ENCODE results near the gene ADRA2C. TPM values are rescaled to one million over a fixed set of nuclear protein-coding genes. Genes with fewer than 3 reads are reported as not detected.

The ADRA2C gene
- total RNA-seq, 1 experiment from 2014 or later = 8.6 TPM

GRCh38 chr4:3812211-3812934, 46.2 kb downstream of the ADRA2C start:
- Histone ChIP-seq H4K20me1 (ENCODE audit: control insufficient read depth, insufficient read depth, insufficient read length) (no peaks in the 10 kb centered on the region), H2BK120ac (ENCODE audit: low read depth, low read length, poor library complexity, severe bottlenecking) (no peak overlapping the region)

More at GRCh38 chr4:3812211-3812934, 46.2 kb downstream of the ADRA2C start:
- no peak overlapping the region; the same call in 1 of the 2 replicates for H3K14ac ChIP-seq (ENCODE audit: insufficient read depth, low read length)
- H3K27ac Mint-ChIP-seq = no peak overlapping the region
- no peaks in the 10 kb centered on the region for H3K79me2 ChIP-seq (ENCODE audit: insufficient read depth, low read length)
- H3K9ac ChIP-seq (ENCODE audit: extremely low read depth, insufficient read length, low read length) = no peak overlapping the region
- no peak overlapping the region for H4K8ac ChIP-seq (replicated peaks; ENCODE audit: insufficient read length, low read depth, low read length)
- peaks cover 0 to 2% (median 0%) of the 10 kb centered on the region in 3 experiments; a peak in 1 of 7 replicates for H3K36me3 Mint-ChIP-seq (ENCODE audit: insufficient read depth in 1 of 3, low read depth in 3 of 3)
- no peak overlapping the region for H2BK15ac ChIP-seq (ENCODE audit: low read depth, low read length)
- no peak overlapping the region for H2AK5ac ChIP-seq (ENCODE audit: insufficient read length, low read length)
- no peak overlapping the region for H3K23ac ChIP-seq (ENCODE audit: insufficient read length, low read depth, low read length)
- no CpG with 5 or more reads among the region's 19 CpGs for WGBS (ENCODE audit: extremely low coverage, insufficient read length, low lambda C conversion rate)
- H3K79me1 ChIP-seq (ENCODE audit: insufficient read depth, low read depth, low read length, poor library complexity, severe bottlenecking) = no peaks in the 10 kb centered on the region
- no peak overlapping the region for H2BK12ac ChIP-seq (ENCODE audit: insufficient read length, low read depth, low read length)
- H3K4me3 Mint-ChIP-seq = no peak overlapping the region
- no peak overlapping the region for H2BK20ac ChIP-seq (ENCODE audit: low read depth, low read length, poor library complexity, severe bottlenecking)
- H3K4me1 Mint-ChIP-seq = peaks cover 20 to 22% of the 10 kb centered on the region in 2 experiments
- peaks cover 3 to 4% of the 10 kb centered on the region in 2 experiments for H3K9me3 Mint-ChIP-seq
- H4K91ac ChIP-seq (ENCODE audit: insufficient read length, low read depth, low read length) = no peak overlapping the region
- TF ChIP-seq CTCF (conservative IDR thresholded peaks at IDR 0.05) = no peak
- H2BK5ac ChIP-seq (ENCODE audit: insufficient read length, low read length) = no peak overlapping the region
- H3K23me2 ChIP-seq (ENCODE audit: insufficient read length, low read depth, low read length, poor library complexity, severe bottlenecking) = no peaks in the 10 kb centered on the region
- no peak overlapping the region for H3K4ac ChIP-seq (ENCODE audit: low read depth, low read length)
- H3T11ph ChIP-seq (ENCODE audit: low read length) = no peak overlapping the region
- no peak for DNase-seq
- no peak overlapping the region for H2AFZ ChIP-seq (ENCODE audit: low read length)
- no peaks in the 10 kb centered on the region for H3K4me1 ChIP-seq (ENCODE audit: insufficient read depth, low read length)
- no peak overlapping the region for H4K5ac ChIP-seq (ENCODE audit: insufficient read length, low read depth, low read length)
- H3K27me3 ChIP-seq (ENCODE audit: insufficient read depth, low read length) = no peaks in the 10 kb centered on the region
- peaks cover 19% of the 10 kb centered on the region for H3K27me3 Mint-ChIP-seq (ENCODE audit: low read depth)
- no peak overlapping the region for H3K27ac ChIP-seq (ENCODE audit: insufficient read length, low read depth, low read length)
- H3K56ac ChIP-seq (ENCODE audit: insufficient read length, low read depth, low read length) = no peak overlapping the region
- no peak overlapping the region for H3K18ac ChIP-seq (ENCODE audit: insufficient read length, low read depth, low read length)
- no peak overlapping the region for H3K4me2 ChIP-seq (ENCODE audit: insufficient read depth, insufficient read length, low read length)
- H3K9me3 ChIP-seq (ENCODE audit: control insufficient read depth, low read depth, low read length) = no peaks in the 10 kb centered on the region

All from H9 (cell line).